ENCODE results near the gene LENG8. TPM values are rescaled to one million over a fixed set of nuclear protein-coding genes. Genes with fewer than 3 reads are reported as not detected.

LENG8 gene
- 28.7 TPM for total RNA-seq
- 100 to 1,000 TPM in 6 of 8 donors, 10 to 100 TPM in 2; 47.6 to 155 (median 105) TPM for polyA plus RNA-seq (ENCODE audit: insufficient read depth in 1 of 8, insufficient read length in 8 of 8, low replicate concordance in 1 of 8)
- long read RNA-seq, donor 1, partial matches to known transcripts = 5 of 8 reads
- long read RNA-seq, donor 1, other reads (novel, unspliced or antisense) = 0 of 8 reads
- long read RNA-seq, donor 2 = 0 reads
- long read RNA-seq, donor 3, full-length matches to known transcripts = 2 of 114 reads
- long read RNA-seq, donor 3, partial matches to known transcripts = 105 of 114 reads
- long read RNA-seq, donor 3, other reads (novel, unspliced or antisense) = 7 of 114 reads
- long read RNA-seq, donor 4, partial matches to known transcripts = 18 of 22 reads
- long read RNA-seq, donor 4, other reads (novel, unspliced or antisense) = 0 of 22 reads
- long read RNA-seq, donor 5, full-length matches to known transcripts = 3 of 42 reads
- long read RNA-seq, donor 5, partial matches to known transcripts = 39 of 42 reads
- long read RNA-seq, donor 5, other reads (novel, unspliced or antisense) = 0 of 42 reads
- long read RNA-seq, donor 6, full-length matches to known transcripts = 8 of 291 reads
- long read RNA-seq, donor 6, partial matches to known transcripts = 274 of 291 reads
- long read RNA-seq, donor 6, other reads (novel, unspliced or antisense) = 9 of 291 reads
- long read RNA-seq, donor 7, full-length matches to known transcripts = 3 of 28 reads
- long read RNA-seq, donor 7, partial matches to known transcripts = 25 of 28 reads
- long read RNA-seq, donor 7, other reads (novel, unspliced or antisense) = 0 of 28 reads
- long read RNA-seq, donor 8, partial matches to known transcripts = 24 of 26 reads
- long read RNA-seq, donor 8, other reads (novel, unspliced or antisense) = 0 of 26 reads
- long read RNA-seq, donor 9, full-length matches to known transcripts = 5 of 32 reads
- long read RNA-seq, donor 9, partial matches to known transcripts = 27 of 32 reads
- long read RNA-seq, donor 9, other reads (novel, unspliced or antisense) = 0 of 32 reads
- long read RNA-seq, donor 10, full-length matches to known transcripts = 7 of 78 reads
- long read RNA-seq, donor 10, partial matches to known transcripts = 71 of 78 reads
- long read RNA-seq, donor 10, other reads (novel, unspliced or antisense) = 0 of 78 reads
- long read RNA-seq, donor 11, partial matches to known transcripts = 33 of 36 reads
- long read RNA-seq, donor 11, other reads (novel, unspliced or antisense) = 0 of 36 reads

- no peaks in the 10 kb centered on the region for H3K27me3 ChIP-seq (ENCODE audit: control insufficient read depth, insufficient read depth, low read length)
- WGBS (ENCODE audit: insufficient coverage) = under 1% methylated on average over 93 of the region's 96 CpGs
- peak; percentile 99 for DNase-seq
- peak within 1 kb of the TSS; percentile 80 for H3K4me3 ChIP-seq (ENCODE audit: low read length)
- peak within 1 kb of the TSS; percentile 99 for H3K27ac ChIP-seq (ENCODE audit: low read length)
- H3K9me3 ChIP-seq (replicated peaks; ENCODE audit: control insufficient read depth, low read depth, low read length) = no peaks in the 10 kb centered on the region
- H3K4me1 ChIP-seq (ENCODE audit: control insufficient read depth, insufficient read depth, low read length) = peaks cover 23% of the 10 kb centered on the region
- peaks cover 46% of the 10 kb centered on the region for H3K36me3 ChIP-seq (ENCODE audit: control insufficient read depth, insufficient read depth, low read length)
Observed at GRCh38 chr19:54448774-54449700, at the start of gene LENG8. LENG8 (plus strand) TSS chr19:54449199; CDS start chr19:54451345, 2,146 bp downstream.

GRCh38 chr19:54400913-54401312, 48.1 kb upstream of the LENG8 start:
- no CpG with 5 or more reads among the region's 6 CpGs for WGBS (ENCODE audit: insufficient coverage)
- no peaks in the 10 kb centered on the region for H3K9me3 ChIP-seq (replicated peaks; ENCODE audit: control insufficient read depth, low read depth, low read length)
- H3K36me3 ChIP-seq (ENCODE audit: control insufficient read depth, insufficient read depth, low read length) = no peaks in the 10 kb centered on the region
- H3K4me3 ChIP-seq (ENCODE audit: low read length) = no peak overlapping the region
- H3K27me3 ChIP-seq (ENCODE audit: control insufficient read depth, insufficient read depth, low read length) = no peaks in the 10 kb centered on the region
- DNase-seq = no peak
- H3K4me1 ChIP-seq (ENCODE audit: control insufficient read depth, insufficient read depth, low read length) = no peaks in the 10 kb centered on the region
- no peak overlapping the region for H3K27ac ChIP-seq (ENCODE audit: low read length)

- H3K36me3 ChIP-seq (ENCODE audit: control insufficient read depth, insufficient read depth, low read length) = no peaks in the 10 kb centered on the region
- no peaks in the 10 kb centered on the region for H3K9me3 ChIP-seq (replicated peaks; ENCODE audit: control insufficient read depth, low read depth, low read length)
- DNase-seq = no peak
- WGBS (ENCODE audit: insufficient coverage) = 83% methylated on average over 8 of the region's 8 CpGs
- H3K27me3 ChIP-seq (ENCODE audit: control insufficient read depth, insufficient read depth, low read length) = no peaks in the 10 kb centered on the region
- H3K27ac ChIP-seq (ENCODE audit: low read length) = no peak overlapping the region
- H3K4me1 ChIP-seq (ENCODE audit: control insufficient read depth, insufficient read depth, low read length) = no peaks in the 10 kb centered on the region
- no peak overlapping the region for H3K4me3 ChIP-seq (ENCODE audit: low read length)
Observed at GRCh38 chr19:54403054-54403453, 45.9 kb upstream of the LENG8 start.

- no peaks in the 10 kb centered on the region for H3K4me1 ChIP-seq (ENCODE audit: control insufficient read depth, insufficient read depth, low read length)
- no peaks in the 10 kb centered on the region for H3K27me3 ChIP-seq (ENCODE audit: control insufficient read depth, insufficient read depth, low read length)
- no peaks in the 10 kb centered on the region for H3K36me3 ChIP-seq (ENCODE audit: control insufficient read depth, insufficient read depth, low read length)
- no peak overlapping the region for H3K27ac ChIP-seq (ENCODE audit: low read length)
- no peak for DNase-seq
- H3K9me3 ChIP-seq (replicated peaks; ENCODE audit: control insufficient read depth, low read depth, low read length) = no peaks in the 10 kb centered on the region
- H3K4me3 ChIP-seq (ENCODE audit: low read length) = no peak overlapping the region
Observed at GRCh38 chr19:54405628-54406027, 43.4 kb upstream of the LENG8 start.

- no peak for DNase-seq
- no peak overlapping the region for H3K4me3 ChIP-seq (ENCODE audit: low read length)
- no peaks in the 10 kb centered on the region for H3K27me3 ChIP-seq (ENCODE audit: control insufficient read depth, insufficient read depth, low read length)
- no peaks in the 10 kb centered on the region for H3K4me1 ChIP-seq (ENCODE audit: control insufficient read depth, insufficient read depth, low read length)
- H3K36me3 ChIP-seq (ENCODE audit: control insufficient read depth, insufficient read depth, low read length) = no peaks in the 10 kb centered on the region
- 94% methylated on average over 3 of the region's 7 CpGs for WGBS (ENCODE audit: insufficient coverage)
- no peak overlapping the region for H3K27ac ChIP-seq (ENCODE audit: low read length)
- H3K9me3 ChIP-seq (replicated peaks; ENCODE audit: control insufficient read depth, low read depth, low read length) = no peaks in the 10 kb centered on the region
Observed at GRCh38 chr19:54407780-54408179, 41.2 kb upstream of the LENG8 start.

GRCh38 chr19:54408456-54409026, 40.5 kb upstream of the LENG8 start:
- no peak for DNase-seq
- no peak overlapping the region for H3K27ac ChIP-seq (ENCODE audit: low read length)
- 100% methylated on average over 1 of the region's 9 CpGs for WGBS (ENCODE audit: insufficient coverage)
- H3K36me3 ChIP-seq (ENCODE audit: control insufficient read depth, insufficient read depth, low read length) = no peaks in the 10 kb centered on the region
- H3K4me3 ChIP-seq (ENCODE audit: low read length) = no peak overlapping the region
- H3K4me1 ChIP-seq (ENCODE audit: control insufficient read depth, insufficient read depth, low read length) = no peaks in the 10 kb centered on the region
- no peaks in the 10 kb centered on the region for H3K9me3 ChIP-seq (replicated peaks; ENCODE audit: control insufficient read depth, low read depth, low read length)
- no peaks in the 10 kb centered on the region for H3K27me3 ChIP-seq (ENCODE audit: control insufficient read depth, insufficient read depth, low read length)

- no peak overlapping the region for H3K27ac ChIP-seq (ENCODE audit: low read length)
- H3K27me3 ChIP-seq (ENCODE audit: control insufficient read depth, insufficient read depth, low read length) = peaks cover 17% of the 10 kb centered on the region
- H3K4me3 ChIP-seq (ENCODE audit: low read length) = no peak overlapping the region
- H3K36me3 ChIP-seq (ENCODE audit: control insufficient read depth, insufficient read depth, low read length) = no peaks in the 10 kb centered on the region
- H3K4me1 ChIP-seq (ENCODE audit: control insufficient read depth, insufficient read depth, low read length) = peaks cover 5% of the 10 kb centered on the region
- no peak for DNase-seq
- no peaks in the 10 kb centered on the region for H3K9me3 ChIP-seq (replicated peaks; ENCODE audit: control insufficient read depth, low read depth, low read length)
Observed at GRCh38 chr19:54411033-54411432, 38.0 kb upstream of the LENG8 start.

GRCh38 chr19:54412877-54413276, 36.1 kb upstream of the LENG8 start:
- H3K36me3 ChIP-seq (ENCODE audit: control insufficient read depth, insufficient read depth, low read length) = no peaks in the 10 kb centered on the region
- no peak for DNase-seq
- WGBS (ENCODE audit: insufficient coverage) = no CpG with 5 or more reads among the region's 4 CpGs
- no peak overlapping the region for H3K27ac ChIP-seq (ENCODE audit: low read length)
- no peaks in the 10 kb centered on the region for H3K9me3 ChIP-seq (replicated peaks; ENCODE audit: control insufficient read depth, low read depth, low read length)
- H3K27me3 ChIP-seq (ENCODE audit: control insufficient read depth, insufficient read depth, low read length) = peaks cover 33% of the 10 kb centered on the region
- peaks cover 5% of the 10 kb centered on the region for H3K4me1 ChIP-seq (ENCODE audit: control insufficient read depth, insufficient read depth, low read length)
- no peak overlapping the region for H3K4me3 ChIP-seq (ENCODE audit: low read length)

- 86% methylated on average over 1 of the region's 4 CpGs for WGBS (ENCODE audit: insufficient coverage)
- H3K4me1 ChIP-seq (ENCODE audit: control insufficient read depth, insufficient read depth, low read length) = peaks cover 11% of the 10 kb centered on the region
- H3K27me3 ChIP-seq (ENCODE audit: control insufficient read depth, insufficient read depth, low read length) = peaks cover 39% of the 10 kb centered on the region
- no peaks in the 10 kb centered on the region for H3K9me3 ChIP-seq (replicated peaks; ENCODE audit: control insufficient read depth, low read depth, low read length)
- H3K27ac ChIP-seq (ENCODE audit: low read length) = no peak overlapping the region
- H3K4me3 ChIP-seq (ENCODE audit: low read length) = no peak overlapping the region
- H3K36me3 ChIP-seq (ENCODE audit: control insufficient read depth, insufficient read depth, low read length) = no peaks in the 10 kb centered on the region
- no peak for DNase-seq
Observed at GRCh38 chr19:54414156-54414555, 34.8 kb upstream of the LENG8 start.

Measured in muscle of leg (tissue), 16 donors.